Hepatocyte (in vitro differentiated cells): Measurements from ENCODE around the gene TEX28. TPM values are rescaled to one million over a fixed set of nuclear protein-coding genes. Genes with fewer than 3 reads are reported as not detected.
"Not testable (repeated sequence)": the region's sequence is repeated elsewhere in the genome, so short reads cannot be mapped to it uniquely, and the experiment has no call there.

Source experiments
- DNase-seq: peaks from one replicate; pipeline ENCODE4 v3.0.0-alpha.2; 2016; ENCODE audit warnings: low spot score
- H2AFZ ChIP-seq: fragments of 200-600 bp; sonication (generic); 2 replicates; pipeline ENCODE4 v1.6.0; 2016; ENCODE audit warnings: antibody characterized with exemption, mild to moderate bottlenecking
- H3K27ac ChIP-seq: fragments of 200-600 bp; sonication (generic); 2 replicates; pipeline ENCODE4 v1.5.1; 2016; ENCODE audit warnings: mild to moderate bottlenecking
- H3K27me3 ChIP-seq: fragments of 200-600 bp; sonication (generic); 2 replicates; pipeline ENCODE4 v1.6.1; 2016
- H3K36me3 ChIP-seq: fragments of 200-600 bp; sonication (generic); replicated peaks from 2 replicates; pipeline ENCODE4 v1.5.1; 2016; ENCODE audit warnings: low read depth; ENCODE audit not compliant: insufficient read depth
- H3K4me1 ChIP-seq: fragments of 200-600 bp; sonication (generic); 2 replicates; pipeline ENCODE4 v1.5.1; 2016; ENCODE audit warnings: mild to moderate bottlenecking, moderate library complexity; ENCODE audit not compliant: insufficient read depth
- H3K4me2 ChIP-seq: fragments of 200-600 bp; sonication (generic); 2 replicates; pipeline ENCODE4 v1.6.0; 2016
- H3K4me3 ChIP-seq: fragments of 200-600 bp; sonication (generic); 2 replicates; pipeline ENCODE4 v1.5.1; 2016; ENCODE audit warnings: mild to moderate bottlenecking
- H3K79me2 ChIP-seq: fragments of 200-600 bp; sonication (generic); 2 replicates; pipeline ENCODE4 v1.6.0; 2017; ENCODE audit warnings: mild to moderate bottlenecking
- H3K9me2 ChIP-seq: fragments of 200-600 bp; sonication (generic); replicated peaks from 2 replicates; pipeline ENCODE4 v1.6.0; 2017; ENCODE audit warnings: mild to moderate bottlenecking; ENCODE audit not compliant: insufficient read depth
- H3K9me3 ChIP-seq: fragments of 200-600 bp; sonication (generic); 2 replicates; pipeline ENCODE4 v1.5.1; 2016; ENCODE audit warnings: low read depth, mild to moderate bottlenecking
- H4K20me1 ChIP-seq: fragments of 200-600 bp; sonication (generic); 2 replicates; pipeline ENCODE4 v1.6.0; 2016; ENCODE audit warnings: mild to moderate bottlenecking; ENCODE audit not compliant: insufficient read depth, poor library complexity, severe bottlenecking
- WGBS: methylation state at CpG from one replicate; pipeline ENCODE4 v1.1.6; 2016; ENCODE audit warnings: low lambda C conversion rate; ENCODE audit errors: missing lambda C conversion rate; 5-methylcytosine and 5-hydroxymethylcytosine counted together
- polyA plus RNA-seq: library from polyadenylated mRNA; unstranded; fragments of >200 nt; fragmentation: Nextera tagmentation; extraction: Ambion mirVana; gene quantifications from 2 replicates; pipeline ENCODE4 v1.2.1, GENCODE V29; 2016
- total RNA-seq: library from RNA; depleted of rRNA; stranded (reverse); fragments of >200 nt; gene quantifications from 2 replicates; pipeline ENCODE4 v1.2.3, GENCODE V29; 2014

Gene TEX28
- total and polyA plus RNA-seq, 2 experiments from 2014 or later: not detected

DNA sequence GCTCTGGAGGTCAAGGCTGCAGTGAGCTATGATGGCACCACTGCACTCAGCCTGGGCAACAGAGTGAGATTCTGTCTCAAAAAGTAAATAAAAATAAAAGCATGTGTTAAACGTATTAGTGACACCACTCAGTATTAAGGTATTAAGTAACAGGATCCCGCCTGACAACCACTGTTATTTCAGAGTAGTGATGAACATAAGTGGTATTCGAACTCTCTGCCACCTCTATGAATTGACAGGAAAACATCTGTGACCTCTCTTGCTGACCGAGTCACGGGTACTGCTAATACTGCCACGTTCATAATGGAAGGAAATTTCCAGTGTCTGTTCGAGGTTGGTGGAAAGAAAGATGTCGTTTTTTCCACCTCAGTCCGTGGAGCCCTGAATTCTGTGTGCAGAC, 68.2 kb downstream of the TEX28 start:
- not testable (repeated sequence) for H3K27ac ChIP-seq, H3K4me2 ChIP-seq, H2AFZ ChIP-seq, H3K4me1 ChIP-seq, H3K27me3 ChIP-seq, H3K4me3 ChIP-seq, H3K9me2 ChIP-seq, DNase-seq, H3K79me2 ChIP-seq, H3K36me3 ChIP-seq, H4K20me1 ChIP-seq, H3K9me3 ChIP-seq
- no CpG with 5 or more reads among the region's 9 CpGs for WGBS

DNA sequence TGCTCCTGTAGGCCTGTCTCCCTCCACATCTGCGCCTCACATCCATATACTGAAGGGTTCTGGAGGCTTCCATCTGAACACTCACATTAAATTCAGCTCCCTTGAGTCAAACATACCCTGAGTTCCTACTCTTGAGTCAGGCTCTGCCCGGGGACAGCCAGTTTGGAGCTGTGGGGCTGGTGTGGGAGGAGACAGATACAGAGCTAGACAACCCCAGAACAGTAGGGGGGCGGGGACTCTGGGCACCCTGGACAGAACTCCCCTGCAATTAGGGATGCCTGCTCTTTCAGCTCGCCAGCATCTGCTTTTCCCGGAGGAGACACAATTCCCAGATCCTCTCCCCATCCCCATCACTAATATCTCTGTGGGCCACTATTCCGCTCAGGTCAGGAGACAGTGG, 69.6 kb downstream of the TEX28 start:
- H3K27me3 ChIP-seq, H4K20me1 ChIP-seq, H3K4me2 ChIP-seq, H3K79me2 ChIP-seq, H3K27ac ChIP-seq, H3K9me2 ChIP-seq, H3K4me3 ChIP-seq, H2AFZ ChIP-seq, H3K36me3 ChIP-seq, DNase-seq, H3K4me1 ChIP-seq, H3K9me3 ChIP-seq: not testable (repeated sequence)
- WGBS: no CpG with 5 or more reads among the region's 6 CpGs

Other genes with a start within 250 kb of the TEX28 start
- gene MECP2, start 197.4 kb downstream of the TEX28 start, total RNA-seq: 18.1 and 18.3 TPM in 2 replicates
- gene MECP2, start 197.4 kb downstream of the TEX28 start, polyA plus RNA-seq: 19.4 and 21.1 TPM in 2 replicates
- not detected in 2 replicates for gene OPN1LW, start 150.9 kb downstream of the TEX28 start, total RNA-seq
- gene OPN1LW, start 150.9 kb downstream of the TEX28 start, polyA plus RNA-seq: not detected in 2 replicates
- not detected in 2 replicates for gene OPN1MW, start 112.5 kb downstream of the TEX28 start, total RNA-seq
- not detected in 2 replicates for gene OPN1MW, start 112.5 kb downstream of the TEX28 start, polyA plus RNA-seq
- gene OPN1MW2, start 75.4 kb downstream of the TEX28 start, total RNA-seq: not detected in 2 replicates
- not detected in 2 replicates for gene OPN1MW2, start 75.4 kb downstream of the TEX28 start, polyA plus RNA-seq
- not detected in 2 replicates for gene OPN1MW3, start 37.5 kb downstream of the TEX28 start, total RNA-seq
- not detected in 2 replicates for gene OPN1MW3, start 37.5 kb downstream of the TEX28 start, polyA plus RNA-seq
- gene TKTL1, start 671 bp upstream of the TEX28 start, total RNA-seq: not detected in 2 replicates
- 0.52 and 1.1 TPM in 2 replicates for gene TKTL1, start 671 bp upstream of the TEX28 start, polyA plus RNA-seq
- 220 and 396 TPM in 2 replicates for gene FLNA, start 79.5 kb upstream of the TEX28 start, total RNA-seq
- gene FLNA, start 79.5 kb upstream of the TEX28 start, polyA plus RNA-seq: 468 and 471 TPM in 2 replicates
- gene EMD, start 84.2 kb upstream of the TEX28 start, total RNA-seq: 34.2 and 39.4 TPM in 2 replicates
- 61.0 and 65.7 TPM in 2 replicates for gene EMD, start 84.2 kb upstream of the TEX28 start, polyA plus RNA-seq
- gene RPL10, start 103.3 kb upstream of the TEX28 start, total RNA-seq: 4,114 and 4,460 TPM in 2 replicates
- gene RPL10, start 103.3 kb upstream of the TEX28 start, polyA plus RNA-seq: 1,206 and 1,210 TPM in 2 replicates
- 36.1 and 39.7 TPM in 2 replicates for gene DNASE1L1, start 114.1 kb upstream of the TEX28 start, total RNA-seq
- 22.3 and 22.6 TPM in 2 replicates for gene DNASE1L1, start 114.1 kb upstream of the TEX28 start, polyA plus RNA-seq
- gene TAFAZZIN, start 116.4 kb upstream of the TEX28 start, total RNA-seq: 25.0 and 26.7 TPM in 2 replicates
- gene TAFAZZIN, start 116.4 kb upstream of the TEX28 start, polyA plus RNA-seq: 41.3 and 69.6 TPM in 2 replicates
- gene ATP6AP1, start 133.6 kb upstream of the TEX28 start, total RNA-seq: 116 and 131 TPM in 2 replicates
- gene ATP6AP1, start 133.6 kb upstream of the TEX28 start, polyA plus RNA-seq: 265 and 268 TPM in 2 replicates
- 82.7 and 101 TPM in 2 replicates for gene GDI1, start 142.0 kb upstream of the TEX28 start, total RNA-seq
- gene GDI1, start 142.0 kb upstream of the TEX28 start, polyA plus RNA-seq: 102 and 132 TPM in 2 replicates
- gene FAM50A, start 149.0 kb upstream of the TEX28 start, total RNA-seq: 52.1 and 65.9 TPM in 2 replicates
- gene FAM50A, start 149.0 kb upstream of the TEX28 start, polyA plus RNA-seq: 147 and 178 TPM in 2 replicates
- gene PLXNA3, start 163.2 kb upstream of the TEX28 start, total RNA-seq: 10.6 and 14.1 TPM in 2 replicates
- gene PLXNA3, start 163.2 kb upstream of the TEX28 start, polyA plus RNA-seq: 23.2 and 28.7 TPM in 2 replicates
- gene LAGE3, start 184.2 kb upstream of the TEX28 start, total RNA-seq: 32.2 and 40.0 TPM in 2 replicates
- gene LAGE3, start 184.2 kb upstream of the TEX28 start, polyA plus RNA-seq: 49.4 and 50.8 TPM in 2 replicates
- 25.0 and 26.7 TPM in 2 replicates for gene UBL4A, start 191.5 kb upstream of the TEX28 start, total RNA-seq
- gene UBL4A, start 191.5 kb upstream of the TEX28 start, polyA plus RNA-seq: 29.9 and 34.0 TPM in 2 replicates
- 28.8 and 29.3 TPM in 2 replicates for gene SLC10A3, start 195.5 kb upstream of the TEX28 start, total RNA-seq
- 48.3 and 59.8 TPM in 2 replicates for gene SLC10A3, start 195.5 kb upstream of the TEX28 start, polyA plus RNA-seq
- gene FAM3A, start 221.1 kb upstream of the TEX28 start, total RNA-seq: 33.8 and 41.1 TPM in 2 replicates
- 68.0 and 70.9 TPM in 2 replicates for gene FAM3A, start 221.1 kb upstream of the TEX28 start, polyA plus RNA-seq